ENCODE results near the gene SRP19.
A peak's percentile ranks its signal among the peaks of the same experiment; 100 is the strongest.

SRP19 gene

GRCh38 chr5:112914584-112914983, 53.5 kb downstream of the SRP19 start:
- no peak overlapping the region for H3K4me3 ChIP-seq (ENCODE audit: low read depth in 1 of 2, low read length in 2 of 2)
- peaks cover 14 to 16% of the 10 kb centered on the region in 2 donors for H3K4me1 ChIP-seq (ENCODE audit: control insufficient read depth in 1 of 2, insufficient read depth in 2 of 2, low read length in 2 of 2)
- peaks cover 22 to 27% of the 10 kb centered on the region in 2 donors for H3K36me3 ChIP-seq (ENCODE audit: control insufficient read depth in 1 of 2, insufficient read depth in 2 of 2, low read length in 2 of 2)
- no peaks in the 10 kb centered on the region for H3K9me3 ChIP-seq (ENCODE audit: control insufficient read depth in 1 of 2, low read length in 2 of 2)
- H3K27ac ChIP-seq (ENCODE audit: low read depth, low read length) = no peak overlapping the region
- no peak overlapping the region for H3K9ac ChIP-seq (ENCODE audit: low read depth in 1 of 2, low read length in 2 of 2)
- no peaks in the 10 kb centered on the region for H3K27me3 ChIP-seq (ENCODE audit: control insufficient read depth in 1 of 2, insufficient read depth in 2 of 2, low read length in 2 of 2)

- Histone ChIP-seq H3K4me1 (ENCODE audit: control insufficient read depth in 1 of 2, insufficient read depth in 2 of 2, low read length in 2 of 2) (peaks cover 24 to 26% of the 10 kb centered on the region in 2 donors), H3K36me3 (ENCODE audit: control insufficient read depth in 1 of 2, insufficient read depth in 2 of 2, low read length in 2 of 2) (peaks cover 15 to 18% of the 10 kb centered on the region in 2 donors), H3K27me3 (ENCODE audit: control insufficient read depth in 1 of 2, insufficient read depth in 2 of 2, low read length in 2 of 2) (no peaks in the 10 kb centered on the region), H3K9ac (ENCODE audit: low read depth in 1 of 2, low read length in 2 of 2) (no peak overlapping the region), H3K9me3 (ENCODE audit: control insufficient read depth in 1 of 2, low read length in 2 of 2) (no peaks in the 10 kb centered on the region), H3K27ac (ENCODE audit: low read depth, low read length) (no peak overlapping the region), H3K4me3 (ENCODE audit: low read depth in 1 of 2, low read length in 2 of 2) (no peak overlapping the region)
Measured at GRCh38 chr5:112915831-112916230, 54.7 kb downstream of the SRP19 start.

DNA sequence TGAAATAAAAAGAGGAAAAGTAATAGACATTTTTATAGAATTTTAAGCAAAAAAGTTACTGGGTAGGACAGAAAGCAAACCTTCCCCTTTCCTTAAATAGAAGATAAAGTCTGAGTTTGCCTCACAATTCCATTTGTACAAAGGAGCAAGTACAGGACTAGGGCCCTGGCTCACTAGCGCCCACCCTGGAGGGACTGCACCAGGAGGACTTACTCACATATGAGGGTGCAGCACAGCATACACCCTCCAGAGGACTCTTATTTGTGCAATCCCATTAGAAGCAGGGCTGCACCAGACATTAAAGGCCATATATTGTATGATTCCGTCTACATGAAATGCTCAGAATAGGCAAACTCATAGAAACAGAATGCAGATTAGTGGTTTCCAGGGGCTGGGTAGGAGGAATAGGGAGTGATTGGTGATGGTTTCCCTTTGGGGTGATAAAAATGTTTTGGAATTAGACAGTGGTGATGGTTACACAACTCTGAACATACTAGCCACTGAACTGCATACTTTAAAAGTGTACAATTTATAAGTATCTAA, 56.4 kb downstream of the SRP19 start:
- no peaks in the 10 kb centered on the region for H3K9me3 ChIP-seq (ENCODE audit: control insufficient read depth in 1 of 2, low read length in 2 of 2)
- no peak overlapping the region for H3K27ac ChIP-seq (ENCODE audit: low read depth, low read length)
- peaks cover 14 to 18% of the 10 kb centered on the region in 2 donors for H3K36me3 ChIP-seq (ENCODE audit: control insufficient read depth in 1 of 2, insufficient read depth in 2 of 2, low read length in 2 of 2)
- H3K4me1 ChIP-seq (ENCODE audit: control insufficient read depth in 1 of 2, insufficient read depth in 2 of 2, low read length in 2 of 2) = peaks cover 26 to 29% of the 10 kb centered on the region in 2 donors
- H3K27me3 ChIP-seq (ENCODE audit: control insufficient read depth in 1 of 2, insufficient read depth in 2 of 2, low read length in 2 of 2) = no peaks in the 10 kb centered on the region
- no peak overlapping the region for H3K9ac ChIP-seq (ENCODE audit: low read depth in 1 of 2, low read length in 2 of 2)
- H3K4me3 ChIP-seq (ENCODE audit: low read depth in 1 of 2, low read length in 2 of 2) = no peak overlapping the region

- Histone ChIP-seq H3K4me1 (ENCODE audit: control insufficient read depth in 1 of 2, insufficient read depth in 2 of 2, low read length in 2 of 2) (peaks cover 32 to 33% of the 10 kb centered on the region in 2 donors), H3K4me3 (ENCODE audit: low read depth in 1 of 2, low read length in 2 of 2) (peak overlapping the region in 1 of 2 donors; percentile 0), H3K36me3 (ENCODE audit: control insufficient read depth in 1 of 2, insufficient read depth in 2 of 2, low read length in 2 of 2) (peaks cover 14 to 18% of the 10 kb centered on the region in 2 donors), H3K27ac (ENCODE audit: low read depth, low read length) (no peak overlapping the region), H3K27me3 (ENCODE audit: control insufficient read depth in 1 of 2, insufficient read depth in 2 of 2, low read length in 2 of 2) (no peaks in the 10 kb centered on the region), H3K9ac (ENCODE audit: low read depth in 1 of 2, low read length in 2 of 2) (no peak overlapping the region), H3K9me3 (ENCODE audit: control insufficient read depth in 1 of 2, low read length in 2 of 2) (no peaks in the 10 kb centered on the region)
Measured at GRCh38 chr5:112918136-112918535, 57.0 kb downstream of the SRP19 start.

DNA sequence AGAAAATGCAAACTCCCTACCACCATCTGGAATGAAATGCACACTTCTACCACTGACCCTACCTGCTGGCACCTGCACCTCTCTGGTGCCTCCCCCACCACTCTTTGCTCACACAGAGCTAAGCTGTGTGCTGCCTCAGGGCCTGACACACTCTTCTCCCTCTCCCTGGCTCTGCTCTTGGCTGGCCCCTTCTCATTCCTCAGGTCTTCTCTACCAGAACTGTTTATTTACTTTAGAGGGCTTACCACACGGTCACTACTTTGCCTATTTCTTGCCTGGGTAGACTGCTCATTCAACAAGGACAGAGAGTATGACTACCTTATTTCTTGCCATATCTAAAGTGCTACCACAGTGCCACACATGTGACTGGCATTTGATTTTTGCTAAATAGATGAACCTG, 57.6 kb downstream of the SRP19 start:
- Histone ChIP-seq H3K36me3 (ENCODE audit: control insufficient read depth in 1 of 2, insufficient read depth in 2 of 2, low read length in 2 of 2) (peaks cover 14 to 17% of the 10 kb centered on the region in 2 donors), H3K4me1 (ENCODE audit: control insufficient read depth in 1 of 2, insufficient read depth in 2 of 2, low read length in 2 of 2) (peaks cover 33 to 34% of the 10 kb centered on the region in 2 donors), H3K9me3 (ENCODE audit: control insufficient read depth in 1 of 2, low read length in 2 of 2) (no peaks in the 10 kb centered on the region), H3K4me3 (ENCODE audit: low read depth in 1 of 2, low read length in 2 of 2) (peak overlapping the region in 1 of 2 donors; percentile 0), H3K27me3 (ENCODE audit: control insufficient read depth in 1 of 2, insufficient read depth in 2 of 2, low read length in 2 of 2) (no peaks in the 10 kb centered on the region), H3K9ac (ENCODE audit: low read depth in 1 of 2, low read length in 2 of 2) (no peak overlapping the region), H3K27ac (ENCODE audit: low read depth, low read length) (no peak overlapping the region)

Data from duodenal mucosa (tissue), 2 donors.